HEK293 (cell line): ENCODE data around the gene SPARC.

Experiments
- CTCF ChIA-PET: fragments of 350-600 bp; formaldehyde crosslinking; extraction: SDS; loops from one replicate; lab custom pipeline; 2021; ENCODE audit warnings: antibody characterized with exemption; lab: Yijun Ruan, JAX
- POLR2A ChIA-PET: fragments of 300-600 bp; formaldehyde crosslinking; extraction: SDS; loops from one replicate; lab custom pipeline; 2020; ENCODE audit warnings: antibody characterized with exemption, inconsistent platforms; lab: Yijun Ruan, JAX
- H3K27ac ChIP-seq: fragments of 200-500 bp; sonication (Bioruptor generic); 2 replicates; pipeline ENCODE4 v1.5.1; 2014; ENCODE audit warnings: low read depth, low read length, control low read depth, inconsistent platforms; ENCODE audit errors: extremely low read depth
- H3K36me3 ChIP-seq, 2 experiments: fragments of 200-500 bp in 1 of 2; sonication (Bioruptor generic) in 1 of 2; 1 replicate in 1 of 2; 2 replicates in 1 of 2; pipeline ENCODE4 v1.5.1; 2014 to 2017; ENCODE audit warnings: inconsistent platforms in 2 of 2, low read length in 2 of 2; ENCODE audit not compliant: control insufficient read depth in 2 of 2, insufficient read depth in 1 of 2
- H3K4me1 ChIP-seq: fragments of 200-500 bp; sonication (Bioruptor generic); 2 replicates; pipeline ENCODE4 v1.5.1; 2014; ENCODE audit warnings: mild to moderate bottlenecking, low read length, inconsistent platforms; ENCODE audit not compliant: control insufficient read depth, insufficient read depth
- H3K4me3 ChIP-seq: 2 replicates; pipeline ENCODE4 v1.5.1; 2011; ENCODE audit warnings: low read depth, mild to moderate bottlenecking, control low read depth, low read length, moderate library complexity
- H3K9me3 ChIP-seq: fragments of 200-500 bp; sonication (Bioruptor generic); 2 replicates; pipeline ENCODE4 v1.5.1; 2014; ENCODE audit warnings: low read depth, low read length, inconsistent platforms; ENCODE audit not compliant: control insufficient read depth, insufficient read depth
- PRDM10 ChIP-seq: fragments of 450-650 bp; formaldehyde crosslinking; IDR thresholded peaks from 2 replicates; pipeline ENCODE4 v1.5.1; 2016; ENCODE audit warnings: missing biosample characterization, missing genetic modification characterization
- REPIN1 ChIP-seq: fragments of 450-650 bp; formaldehyde crosslinking; IDR thresholded peaks from 2 replicates; pipeline ENCODE4 v1.5.1; 2017; ENCODE audit warnings: missing biosample characterization, missing genetic modification characterization, low read depth
- SCRT2 ChIP-seq: fragments of 450-650 bp; formaldehyde crosslinking; IDR thresholded peaks from 2 replicates; pipeline ENCODE4 v1.5.1; 2016; ENCODE audit warnings: missing biosample characterization, missing genetic modification characterization
- TRIM28 ChIP-seq: IDR thresholded peaks from 2 replicates; pipeline ENCODE4 v1.6.1; 2011; ENCODE audit warnings: low read length, control low read depth, borderline replicate concordance
- TSHZ1 ChIP-seq: fragments of 450-650 bp; formaldehyde crosslinking; IDR thresholded peaks from 2 replicates; pipeline ENCODE4 v1.5.1; 2016; ENCODE audit warnings: missing biosample characterization, missing genetic modification characterization, borderline replicate concordance
- ZBTB17 ChIP-seq: fragments of 450-650 bp; formaldehyde crosslinking; IDR thresholded peaks from 2 replicates; pipeline ENCODE4 v1.5.1; 2016; ENCODE audit warnings: missing biosample characterization, missing genetic modification characterization
- ZNF10 ChIP-seq: fragments of 450-650 bp; formaldehyde crosslinking; IDR thresholded peaks from 2 replicates; pipeline ENCODE4 v1.5.1; 2017; ENCODE audit warnings: missing biosample characterization, missing genetic modification characterization
- ZNF148 ChIP-seq: fragments of 450-650 bp; formaldehyde crosslinking; IDR thresholded peaks from 2 replicates; pipeline ENCODE4 v1.5.0; 2017; ENCODE audit warnings: missing biosample characterization, missing genetic modification characterization, borderline replicate concordance
- ZNF214 ChIP-seq: fragments of 450-650 bp; formaldehyde crosslinking; IDR thresholded peaks from 2 replicates; pipeline ENCODE4 v1.5.1; 2017; ENCODE audit warnings: missing biosample characterization, mild to moderate bottlenecking, missing genetic modification characterization, borderline replicate concordance
- ZNF335 ChIP-seq: fragments of 450-650 bp; formaldehyde crosslinking; conservative IDR thresholded peaks from 2 replicates; pipeline ENCODE4 v1.5.1; 2016; ENCODE audit warnings: missing biosample characterization, missing genetic modification characterization
- ZNF624 ChIP-seq: fragments of 450-650 bp; formaldehyde crosslinking; IDR thresholded peaks from 2 replicates; pipeline ENCODE4 v1.5.1; 2017; ENCODE audit warnings: missing biosample characterization, missing genetic modification characterization
- ZNF626 ChIP-seq: fragments of 450-650 bp; sonication (Bioruptor Pico); formaldehyde crosslinking; IDR thresholded peaks from 2 replicates; pipeline ENCODE4 v1.5.1; 2018; ENCODE audit warnings: missing biosample characterization, missing genetic modification characterization, inconsistent platforms
- ZNF654 ChIP-seq: fragments of 450-650 bp; formaldehyde crosslinking; IDR thresholded peaks from 2 replicates; pipeline ENCODE4 v1.5.1; 2016; ENCODE audit warnings: low read depth, missing biosample characterization, missing genetic modification characterization

Gene SPARC

GRCh38 chr5:151686674-151687407 lies at the start of gene SPARC:
Gene SPARC (minus strand): TSS chr5:151686915. CDS start chr5:151676188, 10,727 bp downstream.
- H3K36me3 ChIP-seq = peaks cover 0 to 11% of the 10 kb centered on the region in 2 experiments; a peak in 1 of 3 replicates
- TF ChIP-seq SCRT2 (tag by site-specific recombination) (peak; percentile 89), ZNF654 (tag by site-specific recombination) (no peak), ZNF624 (no peak), PRDM10 (tag by site-specific recombination) (peak; percentile 32; the same call in 1 of the 2 replicates), ZNF335 (tag by site-specific recombination) (peak; percentile 84), ZNF214 (tag by site-specific recombination) (no peak), REPIN1 (no peak), ZNF148 (tag by site-specific recombination) (no peak), ZNF10 (no peak), TRIM28 (0 out of 2 replicates have a peak, but pooled peaks have one; percentile 47), ZBTB17 (tag by site-specific recombination) (no peak)
- no peak within 1 kb of the TSS; the same call in 1 of the 2 replicates for H3K27ac ChIP-seq
- no peaks in the 10 kb centered on the region for H3K9me3 ChIP-seq
- POLR2A ChIA-PET = interaction anchor here (0.7 to 2.9 kb wide), 15 partner anchors 9 to 434 kb away, joined by 3 to 33 read pairs (median 4); partner anchors contain the start of genes ATOX1, G3BP1 and GM2A
- H3K4me3 ChIP-seq = peak within 1 kb of the TSS; percentile 67
- CTCF ChIA-PET = interaction anchor here (0.6 to 2.2 kb wide), 7 partner anchors 12 to 55 kb away, joined by 3 to 8 read pairs (median 4); no protein-coding TSS in a partner anchor
- H3K4me1 ChIP-seq = peaks cover 6% of the 10 kb centered on the region; the same call in 1 of the 2 replicates

GRCh38 chr5:151735646-151736045 lies 48.9 kb upstream of the SPARC start:
- H3K36me3 ChIP-seq = no peaks in the 10 kb centered on the region
- H3K27ac ChIP-seq = no peak overlapping the region
- no peak overlapping the region for H3K4me3 ChIP-seq
- TF ChIP-seq ZNF626 (tag by site-specific recombination) = no peak
- no peak for TF ChIP-seq TSHZ1 (tag by site-specific recombination)
- POLR2A ChIA-PET = no interaction called here
- CTCF ChIA-PET = interaction anchor here (0.6 to 11.3 kb wide), 9 partner anchors 15 to 483 kb away, joined by 3 to 95 read pairs (median 4); partner anchors contain the start of gene G3BP1
- H3K9me3 ChIP-seq = no peaks in the 10 kb centered on the region
- H3K4me1 ChIP-seq = peaks cover 2% of the 10 kb centered on the region; the same call in 1 of the 2 replicates
